HUES48 (cell line): Measurements from ENCODE around the gene RECQL5.
"Not testable (repeated sequence)": the region's sequence is repeated elsewhere in the genome, so short reads cannot be mapped to it uniquely, and the experiment has no call there.

Experiments
- H3K27ac ChIP-seq: one replicate; pipeline ENCODE4 v1.7.0; 2013; ENCODE audit warnings: low read depth, low read length, inconsistent platforms
- H3K27me3 ChIP-seq: 2 replicates; pipeline ENCODE4 v1.6.1; 2013; ENCODE audit warnings: mild to moderate bottlenecking, low read length; ENCODE audit not compliant: control insufficient read depth, insufficient read depth
- H3K36me3 ChIP-seq: 2 replicates; pipeline ENCODE4 v1.6.1; 2013; ENCODE audit warnings: low read length; ENCODE audit not compliant: control insufficient read depth, insufficient read depth
- H3K4me1 ChIP-seq: 2 replicates; pipeline ENCODE4 v1.6.1; 2013; ENCODE audit warnings: mild to moderate bottlenecking, low read length; ENCODE audit not compliant: control insufficient read depth, insufficient read depth
- H3K4me3 ChIP-seq: 2 replicates; pipeline ENCODE4 v1.5.1; 2013; ENCODE audit warnings: mild to moderate bottlenecking, low read depth, low read length
- H3K9ac ChIP-seq: 2 replicates; pipeline ENCODE4 v1.6.1; 2013; ENCODE audit warnings: mild to moderate bottlenecking, low read depth, low read length, moderate library complexity
- H3K9me3 ChIP-seq: 2 replicates; pipeline ENCODE4 v1.6.1; 2013; ENCODE audit warnings: low read length; ENCODE audit not compliant: control insufficient read depth, insufficient read depth

The RECQL5 gene

DNA sequence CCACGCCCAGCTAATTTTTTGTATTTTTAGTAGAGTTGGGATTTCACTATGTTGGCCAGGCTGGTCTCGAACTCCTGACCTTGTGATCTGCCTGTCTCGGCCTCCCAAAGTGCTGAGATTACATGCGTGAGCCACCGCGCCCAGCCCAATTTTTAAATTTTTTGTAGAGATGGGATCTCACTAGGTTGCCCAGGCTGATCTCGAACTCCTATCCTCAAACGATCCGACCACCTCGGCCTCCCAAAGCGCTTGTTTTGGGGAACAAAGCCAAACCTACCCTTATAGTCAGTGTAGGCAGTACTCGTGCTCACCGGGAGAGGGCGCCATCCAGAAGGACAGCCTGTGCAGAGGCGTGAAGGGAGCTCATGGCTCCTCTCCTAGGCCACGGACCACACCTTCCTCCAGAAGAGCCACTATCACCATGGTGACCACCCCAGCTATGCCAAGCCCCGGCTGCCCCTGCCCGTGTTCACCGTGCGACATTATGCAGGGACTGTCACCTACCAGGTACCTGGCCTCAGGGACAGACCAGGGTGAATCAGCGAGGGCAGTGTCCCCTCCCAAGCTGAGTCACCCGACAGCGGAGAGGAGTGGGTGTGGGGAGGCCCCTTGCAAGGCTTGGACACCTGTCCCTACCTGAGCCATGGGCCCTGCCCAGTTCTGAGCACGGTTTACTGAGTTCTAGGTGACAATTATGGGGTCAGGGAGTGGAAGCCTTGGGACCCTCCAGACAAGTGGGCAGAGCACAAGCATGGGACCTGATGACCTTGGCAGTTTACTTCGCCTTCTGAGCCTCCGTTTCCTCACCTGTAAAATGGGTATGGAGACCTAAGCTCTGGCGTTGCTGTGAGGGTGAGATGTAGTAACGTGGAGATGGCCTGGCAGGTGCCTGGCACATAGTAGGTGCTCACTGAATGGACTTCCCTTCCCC is 65.6 kb downstream of the RECQL5 start:
- Histone ChIP-seq H3K36me3 (no peaks in the 10 kb centered on the region), H3K9ac (no peak overlapping the region), H3K4me1 (no peaks in the 10 kb centered on the region), H3K27me3 (no peaks in the 10 kb centered on the region), H3K9me3 (no peaks in the 10 kb centered on the region), H3K27ac (no peak overlapping the region), H3K4me3 (no peak overlapping the region)

DNA sequence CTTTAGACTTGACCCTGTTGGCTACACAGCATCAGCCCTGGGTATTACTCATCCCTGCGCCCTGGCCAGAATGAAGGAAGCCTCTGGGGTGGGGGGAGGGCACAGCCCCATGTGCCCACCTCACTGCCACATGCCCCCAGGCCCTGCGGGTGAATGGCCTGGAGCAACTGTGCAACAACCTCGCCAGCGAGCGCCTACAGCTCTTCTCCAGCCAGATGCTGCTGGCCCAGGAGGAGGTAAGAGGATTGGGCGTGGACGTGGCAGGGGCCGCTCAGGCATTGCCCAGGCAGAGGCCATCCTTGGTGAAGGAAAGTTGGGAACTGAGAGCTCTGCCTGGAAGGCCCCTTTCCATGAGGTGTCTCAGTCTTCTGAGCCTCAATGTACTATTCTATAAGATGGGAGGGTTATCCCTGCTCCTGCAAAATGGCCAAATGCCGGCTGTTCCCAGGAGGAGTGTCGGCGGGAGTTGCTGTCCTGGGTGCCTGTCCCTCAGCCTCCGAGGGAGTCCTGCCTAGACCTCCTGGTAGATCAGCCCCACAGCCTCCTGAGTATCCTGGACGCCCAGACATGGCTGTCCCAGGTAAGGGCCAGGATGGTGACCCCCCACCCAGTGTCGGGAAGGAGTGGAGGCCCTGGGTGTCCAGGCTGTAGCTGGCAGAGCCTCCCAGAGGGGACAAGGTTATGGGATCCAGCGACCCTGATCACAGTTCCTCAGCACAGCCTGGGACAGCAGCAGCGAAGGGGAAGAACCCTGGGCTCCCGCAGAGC is 70.5 kb downstream of the RECQL5 start:
- Histone ChIP-seq H3K36me3 (no peaks in the 10 kb centered on the region), H3K4me3 (no peak overlapping the region), H3K27me3 (no peaks in the 10 kb centered on the region), H3K9me3 (no peaks in the 10 kb centered on the region), H3K9ac (no peak overlapping the region), H3K27ac (no peak overlapping the region), H3K4me1 (no peaks in the 10 kb centered on the region)

DNA sequence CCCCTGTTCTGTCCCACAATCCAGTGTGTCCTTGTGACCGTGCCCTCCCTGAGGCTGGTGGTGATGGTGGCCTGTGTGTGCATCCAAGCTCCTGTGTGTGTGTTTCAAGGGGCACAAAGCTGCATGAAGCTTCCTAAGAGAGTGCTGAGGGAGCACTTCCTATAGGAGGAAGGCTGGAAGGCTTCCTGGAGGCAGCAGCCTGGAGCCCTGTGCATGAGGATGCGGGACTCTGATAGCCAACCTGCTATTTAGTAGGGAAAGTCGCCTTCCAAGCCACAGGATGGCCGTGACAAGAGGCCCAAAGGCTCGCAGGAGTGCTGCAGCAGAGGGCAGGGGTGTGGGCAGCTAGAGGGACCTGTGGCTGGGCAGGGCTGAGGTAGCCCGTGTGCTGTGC is 71.0 kb downstream of the RECQL5 start:
- no peaks in the 10 kb centered on the region for H3K4me1 ChIP-seq
- no peak overlapping the region for H3K4me3 ChIP-seq
- no peaks in the 10 kb centered on the region for H3K9me3 ChIP-seq
- no peak overlapping the region for H3K9ac ChIP-seq
- no peak overlapping the region for H3K27ac ChIP-seq
- no peaks in the 10 kb centered on the region for H3K36me3 ChIP-seq
- no peaks in the 10 kb centered on the region for H3K27me3 ChIP-seq

DNA sequence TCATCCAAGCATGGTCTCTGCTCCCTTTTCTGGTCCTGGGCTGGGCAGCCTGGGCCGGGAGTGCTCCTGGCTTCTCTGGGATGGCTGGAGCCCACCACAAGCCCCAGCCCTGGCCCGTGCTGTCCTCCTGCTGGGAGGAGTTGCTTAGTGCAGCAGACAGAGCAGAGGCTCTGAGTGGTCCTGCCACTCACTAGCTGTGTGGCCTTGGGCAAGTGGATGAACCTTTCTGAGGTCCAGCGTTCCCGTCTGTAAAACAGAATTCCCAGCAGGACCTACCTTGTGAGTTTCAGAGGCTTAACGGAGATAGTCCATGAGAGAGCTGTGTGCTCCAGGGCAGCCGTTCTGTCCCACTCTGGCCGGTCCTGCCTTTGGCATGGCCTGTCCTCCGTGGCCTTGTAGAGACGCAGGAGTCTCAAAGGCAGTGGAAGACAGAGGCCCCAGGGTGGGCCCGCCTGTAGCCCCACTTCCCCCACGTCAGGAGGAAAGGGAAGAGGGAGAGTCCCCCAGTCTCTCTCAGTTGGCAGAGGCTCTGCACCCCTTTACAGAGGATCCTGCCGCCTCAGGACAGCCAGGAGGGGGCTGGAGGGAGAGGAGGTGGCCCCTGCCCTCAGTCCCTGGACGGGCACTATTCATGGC is 71.6 kb downstream of the RECQL5 start:
- Histone ChIP-seq H3K9ac (no peak overlapping the region), H3K4me3 (no peak overlapping the region), H3K4me1 (no peaks in the 10 kb centered on the region), H3K36me3 (no peaks in the 10 kb centered on the region), H3K9me3 (no peaks in the 10 kb centered on the region), H3K27me3 (no peaks in the 10 kb centered on the region), H3K27ac (no peak overlapping the region)

DNA sequence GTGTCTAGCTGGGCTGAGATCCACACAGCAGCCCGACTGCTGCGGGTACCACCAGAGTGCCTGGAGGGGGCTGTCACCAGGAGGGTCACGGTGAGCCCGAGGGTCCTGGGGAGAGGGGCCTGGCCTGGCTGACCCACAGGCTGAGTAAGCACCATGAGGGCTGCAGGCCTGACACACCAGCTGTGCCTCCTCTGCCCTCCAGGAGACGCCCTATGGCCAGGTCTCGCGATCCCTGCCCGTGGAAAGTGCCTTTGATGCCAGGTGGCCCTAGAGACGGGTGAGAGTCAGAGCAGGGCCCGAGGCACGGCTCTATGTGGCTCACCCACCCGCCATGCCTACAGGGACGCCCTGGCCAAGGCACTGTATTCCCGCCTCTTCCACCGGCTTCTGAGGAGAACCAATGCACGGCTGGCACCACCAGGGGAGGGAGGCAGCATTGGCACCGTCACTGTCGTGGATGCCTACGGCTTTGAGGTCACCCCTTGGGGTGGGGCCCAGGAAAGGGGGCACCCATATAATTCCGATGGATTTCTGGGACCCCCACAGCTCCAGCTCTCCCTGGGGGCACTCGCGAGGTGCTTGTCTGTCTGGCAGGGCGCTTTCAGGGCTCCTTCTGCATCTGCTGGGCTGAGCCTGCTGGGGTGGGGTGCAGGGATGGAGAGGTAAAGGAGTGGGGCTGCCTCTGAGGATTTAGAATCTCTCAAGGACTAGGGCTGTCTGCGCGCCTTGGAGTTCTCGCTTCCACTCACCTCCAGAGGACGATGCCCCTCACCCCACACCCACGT is 72.3 kb downstream of the RECQL5 start:
- no peak overlapping the region for H3K27ac ChIP-seq
- H3K9ac ChIP-seq, result no peak overlapping the region
- no peaks in the 10 kb centered on the region for H3K27me3 ChIP-seq
- H3K36me3 ChIP-seq, result no peaks in the 10 kb centered on the region
- no peak overlapping the region for H3K4me3 ChIP-seq
- H3K9me3 ChIP-seq, result no peaks in the 10 kb centered on the region
- H3K4me1 ChIP-seq, result no peaks in the 10 kb centered on the region

DNA sequence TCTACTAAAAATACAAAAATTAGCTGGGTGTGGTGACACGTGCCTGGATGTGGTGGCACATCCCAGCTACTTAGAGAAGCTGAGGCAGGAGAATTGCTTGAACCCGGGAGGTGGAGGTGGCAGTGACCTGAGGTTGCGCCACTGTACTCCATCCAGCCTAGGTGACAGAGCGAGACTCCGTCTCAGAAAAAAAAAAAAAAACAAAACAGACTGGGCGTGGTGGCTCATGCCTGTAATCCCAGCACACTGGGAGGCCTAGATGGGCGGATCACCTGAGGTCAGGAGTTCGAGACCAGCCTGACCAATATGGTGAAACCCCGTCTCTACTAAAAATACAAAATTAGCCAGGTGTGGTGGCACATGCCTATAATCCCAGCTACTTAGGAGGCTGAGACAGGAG is 73.5 kb downstream of the RECQL5 start:
- not testable (repeated sequence) for H3K4me3 ChIP-seq, H3K27ac ChIP-seq, H3K27me3 ChIP-seq, H3K9ac ChIP-seq, H3K36me3 ChIP-seq, H3K9me3 ChIP-seq, H3K4me1 ChIP-seq

DNA sequence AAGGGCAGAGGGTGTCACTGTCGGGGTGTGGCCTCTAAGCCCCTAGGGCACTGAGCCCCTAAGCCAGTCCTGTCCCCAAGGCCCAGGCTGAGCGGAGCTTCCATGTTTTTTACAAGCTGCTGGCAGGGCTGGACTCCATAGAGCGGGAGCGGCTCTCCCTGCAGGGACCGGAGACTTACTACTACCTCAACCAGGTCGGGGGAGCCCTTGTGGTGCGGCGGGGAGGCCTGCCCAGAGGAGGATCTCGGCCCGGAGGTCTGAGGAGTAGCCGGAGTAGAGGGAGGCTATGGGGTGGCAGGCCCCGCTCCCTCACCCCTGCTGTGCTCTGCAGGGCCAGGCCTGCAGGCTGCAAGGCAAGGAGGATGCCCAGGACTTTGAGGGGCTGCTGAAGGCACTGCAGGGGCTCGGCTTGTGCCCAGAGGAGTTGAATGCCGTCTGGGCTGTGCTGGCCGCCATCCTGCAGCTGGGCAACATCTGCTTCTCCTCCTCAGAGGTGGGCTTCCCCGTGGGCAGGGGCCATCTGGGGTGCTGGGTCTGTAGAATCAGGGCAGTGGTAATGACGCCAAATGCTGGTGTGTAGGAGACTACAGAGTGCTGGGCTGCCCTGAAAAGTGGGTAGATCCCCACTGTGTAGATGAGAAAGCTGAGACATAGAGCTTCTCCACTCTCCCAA is 74.5 kb downstream of the RECQL5 start:
- H3K9me3 ChIP-seq, result no peaks in the 10 kb centered on the region
- H3K4me1 ChIP-seq, result peaks cover under 1% of the 10 kb centered on the region; the same call in 1 of the 2 replicates
- H3K27me3 ChIP-seq, result no peaks in the 10 kb centered on the region; the same call in 1 of the 2 replicates
- no peaks in the 10 kb centered on the region for H3K36me3 ChIP-seq
- H3K4me3 ChIP-seq, result no peak overlapping the region
- no peak overlapping the region for H3K27ac ChIP-seq
- H3K9ac ChIP-seq, result no peak overlapping the region

DNA sequence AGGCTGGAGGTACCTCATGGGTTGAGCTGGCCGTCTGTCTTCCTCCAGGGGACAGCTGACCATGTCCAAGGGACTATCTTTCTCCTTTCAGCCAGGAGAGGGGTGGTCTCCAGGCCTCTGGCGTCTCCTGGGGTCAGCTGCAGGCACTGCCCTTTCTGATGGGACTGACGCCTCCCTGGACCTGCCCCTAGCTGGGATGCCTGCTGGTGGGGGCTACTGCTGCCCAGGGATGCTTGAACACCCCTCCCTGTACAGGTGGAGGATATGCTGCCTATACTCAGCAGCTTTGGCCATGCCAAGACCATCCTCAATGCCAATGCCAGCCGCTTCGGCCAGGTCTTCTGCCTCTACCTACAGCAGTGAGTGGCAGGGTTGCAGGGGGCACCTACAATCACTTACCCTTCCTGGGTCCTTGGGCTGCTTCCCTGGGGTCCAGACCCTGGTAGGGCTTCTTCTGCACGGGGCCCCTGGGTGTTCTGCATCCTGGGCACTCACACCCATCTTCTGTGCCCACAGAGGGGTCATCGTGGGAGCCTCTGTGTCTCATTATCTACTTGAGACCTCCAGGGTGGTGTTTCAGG is 75.1 kb downstream of the RECQL5 start:
- no peak overlapping the region for H3K9ac ChIP-seq
- H3K27me3 ChIP-seq, result no peaks in the 10 kb centered on the region; the same call in 1 of the 2 replicates

DNA sequence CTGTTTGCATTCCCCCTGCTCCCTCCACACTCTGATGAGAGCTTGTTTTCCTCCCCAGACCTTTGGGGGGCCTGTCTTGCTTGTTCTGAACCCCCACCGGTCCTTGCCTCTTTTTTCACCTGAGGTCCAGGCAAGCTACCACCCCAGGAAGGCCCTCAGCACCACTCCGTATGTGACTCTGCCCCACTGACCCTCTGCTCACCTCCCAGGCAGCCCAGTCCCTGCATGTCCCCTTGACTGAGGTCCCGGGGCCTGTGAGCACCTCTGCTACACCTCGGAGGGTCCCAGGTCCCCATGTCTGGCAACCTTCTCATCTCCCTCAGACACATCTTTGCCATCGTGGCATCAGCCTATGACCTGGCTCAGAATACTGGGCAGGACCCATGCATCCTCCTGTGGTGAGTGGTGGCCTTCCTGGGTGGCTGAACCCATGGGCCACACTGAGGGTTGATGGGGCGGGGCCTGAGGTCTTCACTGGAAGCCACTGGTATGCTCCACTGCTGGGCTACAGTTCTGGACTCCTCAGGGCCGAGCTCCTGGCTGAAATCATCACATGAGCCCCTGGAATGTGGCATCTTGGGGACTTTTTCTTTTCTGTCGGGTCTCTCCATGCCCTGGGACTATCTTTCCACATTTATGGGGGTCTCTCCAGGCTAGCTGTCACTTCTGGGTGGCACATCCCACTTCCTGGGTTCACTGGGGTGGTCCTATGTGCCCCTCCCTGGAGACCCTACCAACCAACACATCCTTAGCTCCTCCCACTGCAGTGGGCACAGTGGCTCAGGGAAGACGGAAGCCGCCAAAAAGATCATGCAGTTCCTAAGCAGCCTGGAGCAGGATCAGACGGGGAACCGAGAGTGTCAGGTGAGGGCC is 75.9 kb downstream of the RECQL5 start:
- no peak overlapping the region for H3K9ac ChIP-seq
- no peak overlapping the region for H3K4me3 ChIP-seq
- no peaks in the 10 kb centered on the region for H3K36me3 ChIP-seq
- no peaks in the 10 kb centered on the region for H3K9me3 ChIP-seq
- H3K27me3 ChIP-seq, result no peaks in the 10 kb centered on the region; the same call in 1 of the 2 replicates
- no peak overlapping the region for H3K27ac ChIP-seq
- peaks cover 4% of the 10 kb centered on the region; the same call in 1 of the 2 replicates for H3K4me1 ChIP-seq

More for the DNA sequence above, 75.1 kb downstream of the RECQL5 start:
- no peaks in the 10 kb centered on the region for H3K36me3 ChIP-seq
- H3K4me1 ChIP-seq, result peaks cover 4% of the 10 kb centered on the region; the same call in 1 of the 2 replicates
- H3K4me3 ChIP-seq, result no peak overlapping the region
- no peak overlapping the region for H3K27ac ChIP-seq
- no peaks in the 10 kb centered on the region for H3K9me3 ChIP-seq
